GM23248 (cell line): ENCODE results near the gene TRMT1. TPM values are rescaled to one million over a fixed set of nuclear protein-coding genes. Genes with fewer than 3 reads are reported as not detected.
"Not testable (repeated sequence)": the region's sequence is repeated elsewhere in the genome, so short reads cannot be mapped to it uniquely, and the experiment has no call there.

Experiments
- DNase-seq: peaks from one replicate; pipeline ENCODE4 v3.0.0-alpha.2; 2015
- H2AFZ ChIP-seq: fragments of 200-600 bp; sonication (generic); 2 replicates; pipeline ENCODE4 v1.6.1; 2016; ENCODE audit warnings: antibody characterized with exemption
- H3F3A ChIP-seq: fragments of 200-600 bp; sonication (generic); 2 replicates; pipeline ENCODE4 v1.6.1; 2016; ENCODE audit warnings: mild to moderate bottlenecking, antibody characterized with exemption, mixed run types; ENCODE audit not compliant: insufficient read depth
- H3K27ac ChIP-seq: fragments of 200-600 bp; sonication (generic); 2 replicates; pipeline ENCODE4 v1.5.1; 2016; ENCODE audit warnings: mild to moderate bottlenecking
- H3K27me3 ChIP-seq: fragments of 200-600 bp; sonication (generic); replicated peaks from 2 replicates; pipeline ENCODE4 v1.6.1; 2016; ENCODE audit warnings: mild to moderate bottlenecking; ENCODE audit not compliant: insufficient read depth
- H3K36me3 ChIP-seq: fragments of 200-600 bp; sonication (generic); 2 replicates; pipeline ENCODE4 v1.6.1; 2016; ENCODE audit warnings: low read depth, mild to moderate bottlenecking
- H3K4me1 ChIP-seq: fragments of 200-600 bp; sonication (generic); 2 replicates; pipeline ENCODE4 v1.6.1; 2016; ENCODE audit warnings: mild to moderate bottlenecking; ENCODE audit not compliant: insufficient read depth
- H3K4me2 ChIP-seq: fragments of 200-600 bp; sonication (generic); one replicate; pipeline ENCODE4 v1.6.1; 2016; ENCODE audit warnings: mild to moderate bottlenecking; ENCODE audit not compliant: unreplicated experiment
- H3K4me3 ChIP-seq: fragments of 200-600 bp; sonication (generic); 2 replicates; pipeline ENCODE4 v1.5.1; 2016; ENCODE audit warnings: mild to moderate bottlenecking
- H3K79me2 ChIP-seq: fragments of 200-600 bp; sonication (generic); 2 replicates; pipeline ENCODE4 v1.6.1; 2016; ENCODE audit warnings: mild to moderate bottlenecking; ENCODE audit not compliant: insufficient read depth
- H3K9ac ChIP-seq: fragments of 200-600 bp; sonication (generic); 2 replicates; pipeline ENCODE4 v1.6.1; 2016; ENCODE audit warnings: mild to moderate bottlenecking
- H3K9me2 ChIP-seq: fragments of 200-600 bp; sonication (generic); 2 replicates; pipeline ENCODE4 v1.6.1; 2016; ENCODE audit warnings: mixed run types, mild to moderate bottlenecking, moderate library complexity; ENCODE audit not compliant: insufficient read depth
- H3K9me3 ChIP-seq: fragments of 200-600 bp; sonication (generic); one replicate; pipeline ENCODE4 v1.6.1; 2017; ENCODE audit warnings: low read depth
- H4K20me1 ChIP-seq: fragments of 200-600 bp; sonication (generic); 2 replicates; pipeline ENCODE4 v1.6.0; 2016; ENCODE audit not compliant: insufficient read depth
- EZH2 ChIP-seq: fragments of 200-600 bp; sonication (generic); IDR thresholded peaks from 2 replicates; pipeline ENCODE4 v1.6.1; 2018; ENCODE audit warnings: antibody characterized with exemption, mild to moderate bottlenecking; ENCODE audit not compliant: insufficient read depth, poor library complexity, severe bottlenecking
- EZH2phosphoT487 ChIP-seq: fragments of 200-600 bp; sonication (generic); IDR thresholded peaks from 2 replicates; pipeline ENCODE4 v1.6.1; 2018; ENCODE audit warnings: antibody characterized with exemption, moderate library complexity, mild to moderate bottlenecking, low read depth; ENCODE audit not compliant: insufficient read depth
- WGBS, 2 experiments: methylation state at CpG; one replicate each; pipeline ENCODE4 v1.1.6; 2015 to 2017; ENCODE audit warnings: low lambda C conversion rate in 2 of 2, low coverage in 1 of 2; ENCODE audit errors: missing lambda C conversion rate in 2 of 2; 5-methylcytosine and 5-hydroxymethylcytosine counted together
- in situ Hi-C: fragments of 300-500 bp; cut with MboI; formaldehyde crosslinking; loops from 2 replicates; pipeline ENCODE4 v1.15.0; 2020
- polyA plus RNA-seq: library from polyadenylated mRNA; unstranded; fragments of >200 nt; fragmentation: Nextera tagmentation; extraction: Ambion mirVana; gene quantifications from 2 replicates; pipeline ENCODE4 v1.2.1, GENCODE V29; 2016
- total RNA-seq: library from RNA; depleted of rRNA; stranded (reverse); fragments of >200 nt; shearing (Covaris generic); gene quantifications from 2 replicates; pipeline ENCODE4 v1.2.3, GENCODE V29; 2014; rRNA removed

Gene TRMT1
- total RNA-seq (30.4 and 33.0 TPM in 2 replicates), polyA plus RNA-seq (27.0 and 31.8 TPM in 2 replicates)

GRCh38 chr19:13116282-13117175 lies at the start of gene TRMT1:
TRMT1 (minus strand) TSS chr19:13116740; CDS start chr19:13116399, 341 bp downstream.
- no peak for TF ChIP-seq EZH2
- no peak for TF ChIP-seq EZH2phosphoT487
- Histone ChIP-seq H3K4me1 (peaks cover 39% of the 10 kb centered on the region), H3K4me2 (peak within 1 kb of the TSS; percentile 99), H3K79me2 (peaks cover 68% of the 10 kb centered on the region), H3F3A (peaks cover 37% of the 10 kb centered on the region), H3K27ac (peak within 1 kb of the TSS; percentile 93), H3K9ac (peak within 1 kb of the TSS; percentile 98), H3K9me3 (no peaks in the 10 kb centered on the region), H3K27me3 (no peaks in the 10 kb centered on the region), H3K4me3 (peak within 1 kb of the TSS; percentile 99), H3K36me3 (peaks cover 17% of the 10 kb centered on the region; the same call in 1 of the 2 replicates), H3K9me2 (no peaks in the 10 kb centered on the region), H2AFZ (peak within 1 kb of the TSS; percentile 82), H4K20me1 (no peaks in the 10 kb centered on the region)
- in situ Hi-C loops: no loop called here
- peak; percentile 96 for DNase-seq
- 0 to 2% methylated on average over 50 to 51 of the region's 51 CpGs for WGBS, 2 experiments

- H3K9me3 ChIP-seq, H3K36me3 ChIP-seq, H3K4me2 ChIP-seq, H3K79me2 ChIP-seq, H3K27me3 ChIP-seq, H2AFZ ChIP-seq, H3K9ac ChIP-seq, in situ Hi-C loops, H3K4me3 ChIP-seq, H3K9me2 ChIP-seq, DNase-seq, H4K20me1 ChIP-seq: not testable (repeated sequence)
- H3F3A ChIP-seq: peaks cover 52% of the 10 kb centered on the region
- WGBS, 2 experiments: 99 to 100% methylated on average over 3 of the region's 3 CpGs
- peak overlapping the region; percentile 93 for H3K27ac ChIP-seq
- H3K4me1 ChIP-seq: peaks cover 67% of the 10 kb centered on the region
Observed at GRCh38 chr19:13166151-13166550, 49.6 kb upstream of the TRMT1 start.

GRCh38 chr19:13165162-13165997 lies 48.8 kb upstream of the TRMT1 start:
- no peak overlapping the region for H3K4me2 ChIP-seq
- TF ChIP-seq EZH2 (no peak), EZH2phosphoT487 (no peak)
- no peaks in the 10 kb centered on the region for H3K9me2 ChIP-seq
- no peaks in the 10 kb centered on the region for H3K27me3 ChIP-seq
- in situ Hi-C loops: no loop called here
- H2AFZ ChIP-seq: peak overlapping the region; percentile 60
- peaks cover 75% of the 10 kb centered on the region for H3K4me1 ChIP-seq
- peaks cover 56% of the 10 kb centered on the region for H3F3A ChIP-seq
- 77 to 79% methylated on average over 19 of the region's 19 CpGs for WGBS, 2 experiments
- H3K9ac ChIP-seq: peak overlapping the region; percentile 80
- no peaks in the 10 kb centered on the region for H3K36me3 ChIP-seq
- DNase-seq: no peak
- no peak overlapping the region for H3K4me3 ChIP-seq
- H3K79me2 ChIP-seq: peaks cover 7% of the 10 kb centered on the region; the same call in 1 of the 2 replicates
- H3K9me3 ChIP-seq: no peaks in the 10 kb centered on the region
- H3K27ac ChIP-seq: peak overlapping the region; percentile 91
- no peaks in the 10 kb centered on the region for H4K20me1 ChIP-seq

GRCh38 chr19:13164343-13165161 lies 48.0 kb upstream of the TRMT1 start:
- Histone ChIP-seq H3K9ac (peak overlapping the region; percentile 80), H3K9me2 (no peaks in the 10 kb centered on the region), H3K36me3 (no peaks in the 10 kb centered on the region), H4K20me1 (no peaks in the 10 kb centered on the region), H3K9me3 (no peaks in the 10 kb centered on the region), H3K27ac (peak overlapping the region; percentile 91), H3K4me1 (peaks cover 72% of the 10 kb centered on the region), H3F3A (peaks cover 60% of the 10 kb centered on the region), H3K79me2 (peaks cover 7% of the 10 kb centered on the region; the same call in 1 of the 2 replicates), H3K4me3 (peak overlapping the region; percentile 60), H2AFZ (peak overlapping the region; percentile 60), H3K4me2 (peak overlapping the region; percentile 81), H3K27me3 (no peaks in the 10 kb centered on the region)
- 14 to 19% methylated on average over 19 of the region's 19 CpGs for WGBS, 2 experiments
- TF ChIP-seq EZH2phosphoT487 (no peak), EZH2 (no peak)
- in situ Hi-C loops: no loop called here
- DNase-seq: peak; percentile 59
